Calu3 (cell line): Measurements from ENCODE around the gene ARRDC3. TPM values are rescaled to one million over a fixed set of nuclear protein-coding genes. Genes with fewer than 3 reads are reported as not detected.

Source experiments
- BruUV-seq: library from RNA; stranded (reverse); fragments of 400-500 nt; replicated peaks from 2 replicates; lab custom pipeline; 2021; lab: Mats Ljungman, UMichigan
- CTCF ChIA-PET: fragments of 300-600 bp; sonication (Branson Sonifier 250); formaldehyde crosslinking; loops from one replicate; lab custom pipeline; 2022; ENCODE audit warnings: antibody characterized with exemption; lab: Charles Lee
- DNase-seq: peaks from one replicate; pipeline ENCODE4 v3.0.0; 2022
- H3K27ac Mint-ChIP-seq: one replicate; pipeline ENCODE4 v1.8.0; 2022; ENCODE audit warnings: mixed read lengths; ENCODE audit not compliant: unreplicated experiment
- H3K27me3 Mint-ChIP-seq: one replicate; pipeline ENCODE4 v1.8.0; 2022; ENCODE audit warnings: mixed read lengths; ENCODE audit not compliant: unreplicated experiment
- H3K36me3 Mint-ChIP-seq: one replicate; pipeline ENCODE4 v1.8.0; 2022; ENCODE audit warnings: mild to moderate bottlenecking, moderate library complexity, mixed read lengths; ENCODE audit not compliant: insufficient read depth, unreplicated experiment
- H3K4me1 Mint-ChIP-seq: one replicate; pipeline ENCODE4 v1.8.0; 2022; ENCODE audit warnings: mild to moderate bottlenecking, low read depth, mixed read lengths; ENCODE audit not compliant: unreplicated experiment
- H3K4me3 Mint-ChIP-seq: one replicate; pipeline ENCODE4 v1.8.0; 2022; ENCODE audit warnings: mild to moderate bottlenecking, low read depth, moderate library complexity, mixed read lengths; ENCODE audit not compliant: unreplicated experiment
- H3K9me3 Mint-ChIP-seq: one replicate; pipeline ENCODE4 v1.8.0; 2022; ENCODE audit warnings: low read depth, mixed read lengths; ENCODE audit not compliant: unreplicated experiment
- CTCF ChIP-seq: fragments of 200-600 bp; IDR thresholded peaks from one replicate; pipeline ENCODE4 v1.8.0; 2022; ENCODE audit warnings: antibody characterized with exemption; ENCODE audit not compliant: unreplicated experiment
- intact Hi-C: fragments of 100-400 bp; cut with micrococcal nuclease; formaldehyde crosslinking; loops from one replicate; pipeline ENCODE4 v1.10.0; 2022; ENCODE audit not compliant: unreplicated experiment
- total RNA-seq: library from RNA; stranded (reverse); gene quantifications from 2 replicates; pipeline ENCODE4 v1.2.3, GENCODE V29; 2022

ARRDC3 gene
- total RNA-seq, 1 experiment from 2014 or later = 32.9 TPM

GRCh38 chr5:91378752-91379211 lies 4.3 kb downstream of the ARRDC3 start:
- TF ChIP-seq CTCF = no peak
- H3K27ac Mint-ChIP-seq = peak overlapping the region; percentile 98
- H3K4me3 Mint-ChIP-seq = peak overlapping the region; percentile 86
- CTCF ChIA-PET = no interaction called here
- BruUV-seq = no TSS peak
- H3K4me1 Mint-ChIP-seq = peaks cover 13% of the 10 kb centered on the region
- no peak for DNase-seq
- no peaks in the 10 kb centered on the region for H3K27me3 Mint-ChIP-seq
- intact Hi-C loops = no loop called here
- peaks cover 79% of the 10 kb centered on the region for H3K36me3 Mint-ChIP-seq
- H3K9me3 Mint-ChIP-seq = no peaks in the 10 kb centered on the region

- DNase-seq = no peak
- Mint-ChIP-seq H3K4me1 (peaks cover 8% of the 10 kb centered on the region), H3K27me3 (no peaks in the 10 kb centered on the region), H3K27ac (no peak overlapping the region), H3K36me3 (peaks cover 66% of the 10 kb centered on the region), H3K9me3 (no peaks in the 10 kb centered on the region), H3K4me3 (no peak overlapping the region)
- no TSS peak for BruUV-seq
- TF ChIP-seq CTCF = no peak
- intact Hi-C loops = no loop called here
- CTCF ChIA-PET = no interaction called here
Observed at GRCh38 chr5:91374893-91375520, 8.1 kb downstream of the ARRDC3 start.

GRCh38 chr5:91373600-91373999 lies 9.5 kb downstream of the ARRDC3 start:
- Mint-ChIP-seq H3K36me3 (peaks cover 68% of the 10 kb centered on the region), H3K9me3 (no peaks in the 10 kb centered on the region), H3K4me1 (peaks cover 8% of the 10 kb centered on the region), H3K4me3 (no peak overlapping the region), H3K27me3 (no peaks in the 10 kb centered on the region), H3K27ac (no peak overlapping the region)
- CTCF ChIA-PET = no interaction called here
- intact Hi-C loops = no loop called here
- no peak for DNase-seq
- no peak for TF ChIP-seq CTCF
- BruUV-seq = no TSS peak

- DNase-seq = no peak
- Mint-ChIP-seq H3K27ac (no peak overlapping the region), H3K4me1 (peaks cover 5% of the 10 kb centered on the region), H3K36me3 (peaks cover 69% of the 10 kb centered on the region), H3K9me3 (no peaks in the 10 kb centered on the region), H3K27me3 (no peaks in the 10 kb centered on the region), H3K4me3 (no peak overlapping the region)
- TF ChIP-seq CTCF = no peak
- intact Hi-C loops = no loop called here
- CTCF ChIA-PET = interaction anchor here (1.1 kb wide), 1 partner anchor 61 kb away, joined by 3 read pairs; no protein-coding TSS in a partner anchor
- BruUV-seq = no TSS peak
Observed at GRCh38 chr5:91373006-91373405, 10.1 kb downstream of the ARRDC3 start.
